Calu3 (cell line): ENCODE measurements around the gene RAB3C. TPM values are rescaled to one million over a fixed set of nuclear protein-coding genes. Genes with fewer than 3 reads are reported as not detected.

Source experiments
- BruUV-seq: library from RNA; stranded (reverse); fragments of 400-500 nt; replicated peaks from 2 replicates; lab custom pipeline; 2021; lab: Mats Ljungman, UMichigan
- CTCF ChIA-PET: fragments of 300-600 bp; sonication (Branson Sonifier 250); formaldehyde crosslinking; loops from one replicate; lab custom pipeline; 2022; ENCODE audit warnings: antibody characterized with exemption; lab: Charles Lee
- DNase-seq: peaks from one replicate; pipeline ENCODE4 v3.0.0; 2022
- H3K27ac Mint-ChIP-seq: one replicate; pipeline ENCODE4 v1.8.0; 2022; ENCODE audit warnings: mixed read lengths; ENCODE audit not compliant: unreplicated experiment
- H3K27me3 Mint-ChIP-seq: one replicate; pipeline ENCODE4 v1.8.0; 2022; ENCODE audit warnings: mixed read lengths; ENCODE audit not compliant: unreplicated experiment
- H3K36me3 Mint-ChIP-seq: one replicate; pipeline ENCODE4 v1.8.0; 2022; ENCODE audit warnings: mild to moderate bottlenecking, moderate library complexity, mixed read lengths; ENCODE audit not compliant: insufficient read depth, unreplicated experiment
- H3K4me1 Mint-ChIP-seq: one replicate; pipeline ENCODE4 v1.8.0; 2022; ENCODE audit warnings: mild to moderate bottlenecking, low read depth, mixed read lengths; ENCODE audit not compliant: unreplicated experiment
- H3K4me3 Mint-ChIP-seq: one replicate; pipeline ENCODE4 v1.8.0; 2022; ENCODE audit warnings: mild to moderate bottlenecking, low read depth, moderate library complexity, mixed read lengths; ENCODE audit not compliant: unreplicated experiment
- H3K9me3 Mint-ChIP-seq: one replicate; pipeline ENCODE4 v1.8.0; 2022; ENCODE audit warnings: low read depth, mixed read lengths; ENCODE audit not compliant: unreplicated experiment
- intact Hi-C: fragments of 100-400 bp; cut with micrococcal nuclease; formaldehyde crosslinking; loops from one replicate; pipeline ENCODE4 v1.10.0; 2022; ENCODE audit not compliant: unreplicated experiment
- total RNA-seq: library from RNA; stranded (reverse); gene quantifications from 2 replicates; pipeline ENCODE4 v1.2.3, GENCODE V29; 2022
- TF ChIP-seq, protein P1 (sequence below): fragments of 200-600 bp; IDR thresholded peaks from one replicate; pipeline ENCODE4 v1.8.0; 2022; ENCODE audit warnings: antibody characterized with exemption; ENCODE audit not compliant: unreplicated experiment

RAB3C gene
- total RNA-seq, 1 experiment from 2014 or later, result not detected

DNA sequence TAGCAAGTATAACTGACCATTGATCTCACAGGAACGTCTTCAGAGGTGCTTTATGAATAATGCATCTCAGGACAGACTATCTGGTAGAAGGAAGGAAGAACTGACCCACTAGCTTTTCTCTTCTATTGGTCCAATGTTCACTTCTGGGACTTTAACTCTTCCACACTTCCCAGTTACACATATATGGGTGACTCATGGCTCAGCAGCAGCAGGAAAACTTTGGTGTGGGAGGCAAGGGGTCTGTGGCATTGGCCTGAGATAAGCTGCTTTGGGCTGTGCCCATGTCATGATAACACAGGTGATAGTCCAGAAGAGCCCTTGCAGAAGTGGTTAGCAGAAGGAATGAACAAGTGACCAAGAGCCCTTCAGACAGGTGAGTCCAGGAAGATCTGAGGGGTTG, 148.8 kb downstream of the RAB3C start:
- TF ChIP-seq, protein P1, sequence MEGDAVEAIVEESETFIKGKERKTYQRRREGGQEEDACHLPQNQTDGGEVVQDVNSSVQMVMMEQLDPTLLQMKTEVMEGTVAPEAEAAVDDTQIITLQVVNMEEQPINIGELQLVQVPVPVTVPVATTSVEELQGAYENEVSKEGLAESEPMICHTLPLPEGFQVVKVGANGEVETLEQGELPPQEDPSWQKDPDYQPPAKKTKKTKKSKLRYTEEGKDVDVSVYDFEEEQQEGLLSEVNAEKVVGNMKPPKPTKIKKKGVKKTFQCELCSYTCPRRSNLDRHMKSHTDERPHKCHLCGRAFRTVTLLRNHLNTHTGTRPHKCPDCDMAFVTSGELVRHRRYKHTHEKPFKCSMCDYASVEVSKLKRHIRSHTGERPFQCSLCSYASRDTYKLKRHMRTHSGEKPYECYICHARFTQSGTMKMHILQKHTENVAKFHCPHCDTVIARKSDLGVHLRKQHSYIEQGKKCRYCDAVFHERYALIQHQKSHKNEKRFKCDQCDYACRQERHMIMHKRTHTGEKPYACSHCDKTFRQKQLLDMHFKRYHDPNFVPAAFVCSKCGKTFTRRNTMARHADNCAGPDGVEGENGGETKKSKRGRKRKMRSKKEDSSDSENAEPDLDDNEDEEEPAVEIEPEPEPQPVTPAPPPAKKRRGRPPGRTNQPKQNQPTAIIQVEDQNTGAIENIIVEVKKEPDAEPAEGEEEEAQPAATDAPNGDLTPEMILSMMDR, result no peak
- Mint-ChIP-seq H3K4me3 (no peak overlapping the region), H3K27me3 (peaks cover 19% of the 10 kb centered on the region), H3K4me1 (no peaks in the 10 kb centered on the region), H3K9me3 (no peaks in the 10 kb centered on the region), H3K36me3 (no peaks in the 10 kb centered on the region), H3K27ac (no peak overlapping the region)
- BruUV-seq, result no TSS peak
- intact Hi-C loops, result no loop called here
- CTCF ChIA-PET, result no interaction called here
- DNase-seq, result no peak

DNA sequence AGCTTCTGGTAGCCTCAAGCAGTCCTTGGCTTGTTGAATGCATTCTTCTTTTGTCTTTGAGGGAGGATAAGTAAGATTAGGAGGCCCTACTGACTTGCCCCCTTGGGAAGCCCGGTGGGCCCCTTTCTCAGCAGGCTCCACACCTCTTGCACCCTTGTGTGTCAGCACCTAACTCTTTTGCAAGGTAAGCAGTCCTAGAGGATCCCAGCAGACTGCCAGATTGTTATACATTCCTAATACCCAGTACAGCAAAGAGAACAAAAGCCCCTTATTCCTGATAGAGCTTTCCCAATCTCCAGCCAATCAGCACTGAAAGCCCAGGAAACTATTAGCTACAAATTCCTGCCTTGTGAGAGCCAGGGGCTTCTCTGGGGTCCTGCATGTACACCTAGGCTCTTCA, 152.8 kb downstream of the RAB3C start:
- intact Hi-C loops, result no loop called here
- no peak overlapping the region for H3K4me3 Mint-ChIP-seq
- H3K27ac Mint-ChIP-seq, result no peak overlapping the region
- TF ChIP-seq, protein P1, result no peak
- H3K9me3 Mint-ChIP-seq, result no peaks in the 10 kb centered on the region
- H3K36me3 Mint-ChIP-seq, result no peaks in the 10 kb centered on the region
- CTCF ChIA-PET, result no interaction called here
- no peaks in the 10 kb centered on the region for H3K4me1 Mint-ChIP-seq
- no TSS peak for BruUV-seq
- peaks cover 17% of the 10 kb centered on the region for H3K27me3 Mint-ChIP-seq
- no peak for DNase-seq

DNA sequence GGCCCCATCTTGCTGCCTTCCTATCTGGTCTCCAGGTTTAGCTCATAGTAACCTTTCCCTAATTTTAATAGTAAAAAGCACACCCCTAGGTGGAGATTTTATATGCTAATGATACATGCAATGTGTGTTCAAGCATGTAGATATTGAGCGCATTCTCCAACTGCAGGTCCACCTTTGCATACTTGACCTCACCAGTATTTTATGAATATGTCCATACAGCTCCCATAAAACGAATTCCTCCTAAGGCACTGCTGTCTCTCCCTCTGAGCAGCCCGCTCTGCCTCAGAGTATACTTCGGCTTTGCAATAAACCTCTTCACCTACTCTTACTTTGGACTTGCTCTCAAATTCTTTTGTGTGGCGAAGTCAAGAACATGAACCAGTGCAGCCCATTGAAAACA, 153.3 kb downstream of the RAB3C start:
- intact Hi-C loops, result no loop called here
- Mint-ChIP-seq H3K36me3 (no peaks in the 10 kb centered on the region), H3K9me3 (no peaks in the 10 kb centered on the region), H3K27ac (no peak overlapping the region), H3K4me3 (no peak overlapping the region), H3K27me3 (peaks cover 17% of the 10 kb centered on the region), H3K4me1 (no peaks in the 10 kb centered on the region)
- DNase-seq, result no peak
- BruUV-seq, result no TSS peak
- CTCF ChIA-PET, result no interaction called here
- TF ChIP-seq, protein P1, result no peak

DNA sequence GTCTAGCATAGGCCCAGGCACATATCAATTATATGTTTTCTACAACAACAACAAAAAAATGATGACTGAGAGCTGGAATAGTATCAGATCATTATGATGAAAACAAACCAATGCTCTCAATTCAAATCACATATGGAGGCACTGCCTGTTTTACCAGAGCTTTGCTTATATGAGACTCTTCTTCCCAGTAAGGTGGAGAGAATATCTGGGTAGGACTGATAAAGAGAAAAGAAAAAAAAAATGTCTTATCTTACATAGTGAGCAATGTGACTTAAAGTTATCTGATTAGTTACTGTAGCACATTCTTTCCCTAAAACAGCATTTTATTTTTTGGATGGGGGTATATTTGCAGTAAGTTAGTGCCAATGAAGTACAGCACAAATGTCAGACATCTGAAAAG, 154.8 kb downstream of the RAB3C start:
- TF ChIP-seq, protein P1, result no peak
- no peak overlapping the region for H3K27ac Mint-ChIP-seq
- intact Hi-C loops, result no loop called here
- CTCF ChIA-PET, result no interaction called here
- H3K4me1 Mint-ChIP-seq, result no peaks in the 10 kb centered on the region
- no peaks in the 10 kb centered on the region for H3K9me3 Mint-ChIP-seq
- BruUV-seq, result no TSS peak
- H3K36me3 Mint-ChIP-seq, result no peaks in the 10 kb centered on the region
- H3K4me3 Mint-ChIP-seq, result no peak overlapping the region
- peaks cover 17% of the 10 kb centered on the region for H3K27me3 Mint-ChIP-seq
- DNase-seq, result no peak
